ENCODE measurements around the gene CACNA2D2. TPM values are rescaled to one million over a fixed set of nuclear protein-coding genes. Genes with fewer than 3 reads are reported as not detected.
A peak's percentile ranks its signal among the peaks of the same experiment; 100 is the strongest.

The CACNA2D2 gene
- under 1 TPM; 0.60 to 0.62 TPM for total RNA-seq

DNA sequence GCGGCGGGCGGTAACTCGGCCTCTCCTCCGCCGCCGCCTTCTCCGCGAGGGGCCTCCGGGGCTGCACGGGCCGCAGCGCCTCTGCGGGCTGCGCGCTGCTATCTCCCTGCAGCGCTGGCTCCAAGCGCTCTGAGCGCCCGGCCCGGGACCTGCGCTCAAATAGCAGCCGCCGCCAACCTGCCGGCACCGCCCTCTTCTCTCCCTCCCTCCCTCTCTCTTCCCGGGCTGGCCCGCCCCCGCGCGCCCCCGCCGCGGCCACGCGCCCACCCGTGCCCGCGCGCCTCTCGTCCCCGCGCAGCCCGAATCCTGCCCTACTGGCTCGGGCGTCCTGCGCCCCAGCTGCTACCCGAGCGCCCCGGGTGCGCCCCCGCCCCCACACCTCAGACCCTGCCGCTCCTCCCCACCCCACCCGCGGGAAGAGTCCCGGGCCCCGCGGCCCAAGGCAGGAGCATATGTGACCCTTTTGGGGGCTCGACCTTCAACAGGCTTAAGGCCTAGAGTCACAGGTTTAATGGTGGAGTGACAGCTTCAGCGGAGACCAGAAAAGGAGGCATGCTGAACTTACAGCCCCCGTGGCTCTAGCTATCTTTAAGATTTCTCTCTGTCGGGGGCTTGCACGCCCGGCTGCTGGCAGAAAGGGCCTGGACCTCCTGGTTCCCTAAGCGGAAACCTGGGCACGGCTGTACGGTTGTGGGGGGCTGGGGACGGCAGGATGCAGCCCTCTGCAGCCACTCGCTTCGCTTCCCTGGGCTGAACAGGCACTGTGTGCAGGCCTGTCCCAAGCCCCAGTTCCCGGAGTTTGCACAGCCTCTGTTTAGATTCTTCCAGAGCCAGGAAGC lies at the start of gene CACNA2D2:
CACNA2D2 (minus strand) TSS at position 131 of the 839 bp plus-strand sequence. CDS start 211 bp downstream, outside the sequence.
- peak; percentile 58 for DNase-seq
- Mint-ChIP-seq H3K36me3 (ENCODE audit: low read depth) (no peaks in the 10 kb centered on the region), H3K4me1 (no peaks in the 10 kb centered on the region), H3K4me3 (peak within 1 kb of the TSS; percentile 41), H3K9me3 (no peaks in the 10 kb centered on the region), H3K27me3 (peaks cover 43% of the 10 kb centered on the region), H3K27ac (no peak within 1 kb of the TSS)
- POLR2A ChIA-PET: no interaction called here
- CTCF ChIA-PET: no interaction called here

GRCh38 chr3:50552598-50552997 lies 49.2 kb upstream of the CACNA2D2 start:
- Mint-ChIP-seq H3K4me3 (no peak overlapping the region), H3K4me1 (peaks cover 9% of the 10 kb centered on the region), H3K9me3 (no peaks in the 10 kb centered on the region), H3K27me3 (no peaks in the 10 kb centered on the region), H3K36me3 (ENCODE audit: low read depth) (no peaks in the 10 kb centered on the region), H3K27ac (peak overlapping the region; percentile 7)
- no peak for DNase-seq
- POLR2A ChIA-PET: no interaction called here
- CTCF ChIA-PET: interaction anchor here (1.0 to 1.8 kb wide), 2 partner anchors 10 to 11 kb away, joined by 3 to 4 read pairs; no protein-coding TSS in a partner anchor

DNA sequence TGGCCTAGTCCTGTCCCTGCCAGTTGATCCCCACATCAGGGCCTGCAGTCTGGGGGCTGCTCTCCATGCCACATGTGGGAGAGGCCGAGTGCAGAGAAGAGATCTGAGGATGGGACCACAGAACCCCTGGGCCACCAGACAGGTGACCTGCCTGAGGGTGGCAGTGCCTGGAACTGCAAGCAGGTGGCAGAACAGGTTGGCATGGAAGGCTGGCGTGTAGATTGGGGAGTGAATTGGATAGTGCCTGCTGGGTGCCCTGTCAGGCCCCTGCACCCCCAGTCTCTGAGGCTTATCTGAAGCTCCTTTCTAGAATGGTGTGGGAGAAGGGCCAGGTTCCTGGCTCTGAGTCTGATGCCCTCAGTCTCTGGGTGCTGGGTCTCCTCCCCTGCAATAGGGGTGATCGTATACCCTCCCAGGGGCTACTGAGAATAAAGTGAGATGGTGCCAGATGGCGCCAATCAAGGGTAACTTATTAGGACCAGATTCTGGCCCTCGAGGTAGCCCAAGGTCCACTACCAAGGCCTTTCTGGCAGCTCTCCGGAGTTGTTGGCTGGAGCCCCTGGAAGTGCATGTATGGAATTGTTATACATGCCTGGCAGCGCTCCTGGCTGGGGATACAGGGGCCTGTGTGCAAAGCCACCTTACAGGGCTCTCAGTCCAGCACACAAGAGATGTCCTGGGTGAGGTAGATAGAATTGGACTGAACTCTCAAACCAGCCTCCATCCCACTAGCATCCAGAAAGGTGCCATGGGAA lies 48.4 kb upstream of the CACNA2D2 start:
- peaks cover 9% of the 10 kb centered on the region for H3K4me1 Mint-ChIP-seq
- H3K27ac Mint-ChIP-seq: no peak overlapping the region
- H3K4me3 Mint-ChIP-seq: no peak overlapping the region
- H3K9me3 Mint-ChIP-seq: no peaks in the 10 kb centered on the region
- H3K27me3 Mint-ChIP-seq: no peaks in the 10 kb centered on the region
- CTCF ChIA-PET: interaction anchor here (1.4 to 2.3 kb wide), 4 partner anchors 10 to 203 kb away, joined by 4 to 10 read pairs (median 6); partner anchors contain the start of gene C3orf18
- POLR2A ChIA-PET: no interaction called here
- H3K36me3 Mint-ChIP-seq (ENCODE audit: low read depth): no peaks in the 10 kb centered on the region
- no peak for DNase-seq

- Mint-ChIP-seq H3K36me3 (ENCODE audit: low read depth) (no peaks in the 10 kb centered on the region), H3K9me3 (no peaks in the 10 kb centered on the region), H3K27ac (no peak overlapping the region), H3K27me3 (no peaks in the 10 kb centered on the region), H3K4me1 (peaks cover 9% of the 10 kb centered on the region), H3K4me3 (no peak overlapping the region)
- CTCF ChIA-PET: interaction anchor here (0.7 to 2.3 kb wide), 5 partner anchors 9 to 202 kb away, joined by 3 to 10 read pairs (median 4); partner anchors contain the start of gene C3orf18
- POLR2A ChIA-PET: no interaction called here
- DNase-seq: no peak
Observed at GRCh38 chr3:50551054-50551659, 47.7 kb upstream of the CACNA2D2 start.

DNA sequence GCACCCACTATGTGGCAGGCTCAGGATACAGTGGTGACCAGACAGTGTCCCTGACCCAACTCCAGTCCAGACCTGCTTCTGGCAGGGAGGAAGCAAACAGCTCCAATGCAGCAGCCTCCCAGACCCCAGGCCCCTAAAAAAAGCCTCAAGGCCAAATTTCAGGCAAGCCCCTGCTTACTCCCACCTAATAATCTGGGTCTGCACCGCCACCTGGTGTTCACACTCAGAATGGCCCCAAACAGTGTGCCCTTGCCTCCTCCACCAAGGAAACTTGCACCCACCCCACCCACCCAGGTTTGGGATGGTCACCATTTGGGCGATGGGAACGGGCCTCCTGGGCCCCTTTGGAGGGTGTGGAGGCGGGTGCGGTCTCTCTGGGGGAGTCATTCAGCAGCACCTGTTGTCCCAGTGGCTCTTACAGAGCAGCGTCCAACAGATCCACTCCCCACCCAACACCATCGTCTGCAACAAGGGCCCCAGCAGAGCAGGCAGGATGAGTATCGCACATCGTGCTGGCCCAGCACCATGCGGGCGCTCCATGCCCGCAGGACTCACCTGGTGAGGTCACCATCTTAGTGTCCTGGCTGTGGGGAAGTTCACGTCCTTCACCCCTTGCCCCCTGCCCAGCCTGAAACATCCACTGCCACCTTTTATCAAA lies 46.8 kb upstream of the CACNA2D2 start:
- no peaks in the 10 kb centered on the region for H3K36me3 Mint-ChIP-seq (ENCODE audit: low read depth)
- no peak overlapping the region for H3K27ac Mint-ChIP-seq
- DNase-seq: peak; percentile 75
- no peak overlapping the region for H3K4me3 Mint-ChIP-seq
- H3K9me3 Mint-ChIP-seq: no peaks in the 10 kb centered on the region
- CTCF ChIA-PET: interaction anchor here (1.1 to 2.3 kb wide), 7 partner anchors 10 to 201 kb away, joined by 3 to 10 read pairs (median 4); partner anchors contain the start of gene C3orf18
- POLR2A ChIA-PET: no interaction called here
- no peaks in the 10 kb centered on the region for H3K27me3 Mint-ChIP-seq
- H3K4me1 Mint-ChIP-seq: peaks cover 9% of the 10 kb centered on the region

DNA sequence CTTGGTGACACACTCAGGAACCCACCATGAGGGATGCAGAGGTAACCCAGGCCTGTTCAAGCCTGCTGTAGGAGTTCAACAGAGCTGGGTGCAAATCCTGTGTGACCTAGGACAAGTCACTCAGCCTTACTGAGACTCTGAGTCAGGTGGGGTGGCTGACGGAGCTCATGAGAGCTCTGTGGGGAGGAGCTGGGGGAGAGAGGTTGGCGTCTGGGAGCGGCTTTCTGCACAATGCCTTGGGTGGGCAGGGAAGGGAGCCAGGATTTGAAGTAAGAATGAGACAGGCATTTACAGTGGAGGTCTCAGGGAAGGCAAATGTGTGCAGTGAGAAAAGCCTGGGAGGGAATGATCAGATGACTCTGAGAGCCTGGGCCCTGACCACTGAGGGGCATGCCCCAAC lies 45.8 kb upstream of the CACNA2D2 start:
- Mint-ChIP-seq H3K4me3 (no peak overlapping the region), H3K9me3 (no peaks in the 10 kb centered on the region), H3K27ac (no peak overlapping the region), H3K27me3 (no peaks in the 10 kb centered on the region), H3K4me1 (peaks cover under 1% of the 10 kb centered on the region), H3K36me3 (ENCODE audit: low read depth) (no peaks in the 10 kb centered on the region)
- POLR2A ChIA-PET: no interaction called here
- no peak for DNase-seq
- CTCF ChIA-PET: interaction anchor here (1.1 to 2.3 kb wide), 7 partner anchors 9 to 110 kb away, joined by 3 to 10 read pairs (median 4); partner anchors contain the start of gene C3orf18

GRCh38 chr3:50545781-50546180 lies 42.3 kb upstream of the CACNA2D2 start:
- Mint-ChIP-seq H3K36me3 (ENCODE audit: low read depth) (no peaks in the 10 kb centered on the region), H3K4me1 (no peaks in the 10 kb centered on the region), H3K27ac (no peak overlapping the region), H3K27me3 (peaks cover 6% of the 10 kb centered on the region), H3K4me3 (no peak overlapping the region), H3K9me3 (no peaks in the 10 kb centered on the region)
- ChIA-PET POLR2A (no interaction called here), CTCF (no interaction called here)
- DNase-seq: no peak

DNA sequence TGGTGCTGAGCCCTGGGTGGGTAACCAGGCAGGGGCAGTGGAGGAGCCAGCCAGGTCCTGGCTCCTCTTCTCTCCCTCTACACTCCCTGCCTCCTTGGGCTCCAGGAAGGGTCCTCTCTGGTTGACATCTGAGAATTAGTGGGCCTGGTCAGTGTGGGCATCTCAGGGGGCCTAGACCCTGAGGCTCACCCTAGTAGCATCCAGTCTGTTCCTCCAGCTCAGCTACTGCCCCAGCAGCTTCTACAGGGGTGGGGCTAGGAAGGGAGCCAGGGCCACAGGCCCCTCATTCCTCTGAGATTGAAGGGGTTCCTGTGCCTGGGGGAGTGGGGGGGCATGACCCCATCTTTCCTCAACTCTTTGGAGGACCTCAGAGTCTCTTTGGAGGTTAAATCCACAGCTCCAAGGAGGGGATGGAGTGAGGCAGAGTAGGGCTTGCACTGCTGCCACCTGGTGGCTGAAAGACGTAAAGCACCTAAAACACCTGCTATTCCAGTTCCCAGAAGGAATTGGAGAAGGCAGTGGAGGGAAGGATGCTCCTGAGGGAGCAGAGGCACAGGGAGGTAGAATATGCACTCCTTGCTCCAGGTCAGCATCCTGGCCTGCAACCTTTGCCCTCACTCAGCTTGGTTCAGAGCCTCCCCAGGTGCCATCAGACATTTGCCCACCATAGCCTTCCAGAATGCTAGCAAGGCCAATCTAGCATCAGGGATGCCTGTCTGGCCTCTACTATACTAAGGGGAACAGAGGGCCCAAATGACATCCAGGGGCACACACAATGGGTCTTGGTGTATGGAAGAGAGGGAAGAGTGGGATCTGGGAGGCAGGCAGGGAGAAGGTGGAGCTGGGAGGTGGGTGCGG lies 39.0 kb upstream of the CACNA2D2 start:
- ChIA-PET CTCF (interaction anchor here (0.6 to 2.4 kb wide), 25 partner anchors 9 to 1161 kb away, joined by 3 to 20 read pairs (median 4); partner anchors contain the start of genes C3orf18 and HEMK1), POLR2A (no interaction called here)
- Mint-ChIP-seq H3K9me3 (no peaks in the 10 kb centered on the region), H3K27me3 (peaks cover 16% of the 10 kb centered on the region), H3K27ac (no peak overlapping the region), H3K4me1 (no peaks in the 10 kb centered on the region), H3K4me3 (no peak overlapping the region), H3K36me3 (ENCODE audit: low read depth) (no peaks in the 10 kb centered on the region)
- peak; percentile 64 for DNase-seq

DNA sequence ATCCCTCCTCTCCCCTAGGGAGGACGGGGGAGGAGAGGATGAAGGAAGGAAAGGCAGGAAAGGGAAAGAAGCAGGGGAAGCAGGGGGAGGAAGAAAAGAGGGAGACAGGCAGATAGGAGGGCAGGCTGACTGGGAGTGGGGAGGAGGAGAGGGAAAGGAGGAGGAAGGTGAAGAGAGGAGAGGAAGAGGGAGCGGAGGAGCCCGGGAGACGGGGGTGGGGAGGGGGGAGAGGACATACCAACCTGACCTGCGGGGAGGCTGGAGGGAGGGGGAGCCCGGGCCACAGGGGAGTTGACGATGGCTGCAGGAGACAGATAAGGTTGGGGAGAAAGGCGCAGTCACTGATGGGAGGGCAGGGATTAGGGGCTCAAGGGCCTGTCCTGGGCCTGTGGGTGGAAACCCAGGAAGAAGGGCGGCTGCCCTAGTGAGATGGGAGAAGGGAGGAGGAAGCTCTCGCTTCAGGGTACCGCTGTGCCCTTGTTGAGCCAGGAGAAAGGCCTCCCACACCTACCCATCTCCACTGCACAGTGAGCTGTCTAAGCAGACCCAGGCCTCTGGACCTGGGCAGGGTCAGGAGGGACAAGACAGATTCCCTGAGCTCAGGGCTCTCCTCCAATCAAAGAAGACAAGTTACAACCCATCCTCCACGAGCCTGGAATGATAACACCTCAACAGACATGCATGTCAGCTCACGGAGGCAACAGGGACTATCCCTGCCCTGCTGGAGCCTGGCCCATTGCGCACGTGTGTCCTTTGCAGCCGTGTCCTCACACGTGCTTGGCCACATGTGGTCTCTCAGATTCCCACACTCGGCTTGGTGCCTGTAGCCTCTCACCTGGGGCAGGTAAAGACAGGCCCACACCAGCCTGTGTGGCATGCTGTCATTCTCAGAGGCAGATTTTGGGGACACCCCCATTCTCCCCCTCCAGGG lies 36.2 kb upstream of the CACNA2D2 start:
- ChIA-PET CTCF (interaction anchor here (1.5 kb wide), 1 partner anchor 10 kb away, joined by 7 read pairs; no protein-coding TSS in a partner anchor), POLR2A (no interaction called here)
- no peak for DNase-seq
- no peaks in the 10 kb centered on the region for H3K4me1 Mint-ChIP-seq
- peaks cover 16% of the 10 kb centered on the region for H3K27me3 Mint-ChIP-seq
- H3K27ac Mint-ChIP-seq: no peak overlapping the region
- no peaks in the 10 kb centered on the region for H3K36me3 Mint-ChIP-seq (ENCODE audit: low read depth)
- H3K9me3 Mint-ChIP-seq: no peaks in the 10 kb centered on the region
- no peak overlapping the region for H3K4me3 Mint-ChIP-seq

DNA sequence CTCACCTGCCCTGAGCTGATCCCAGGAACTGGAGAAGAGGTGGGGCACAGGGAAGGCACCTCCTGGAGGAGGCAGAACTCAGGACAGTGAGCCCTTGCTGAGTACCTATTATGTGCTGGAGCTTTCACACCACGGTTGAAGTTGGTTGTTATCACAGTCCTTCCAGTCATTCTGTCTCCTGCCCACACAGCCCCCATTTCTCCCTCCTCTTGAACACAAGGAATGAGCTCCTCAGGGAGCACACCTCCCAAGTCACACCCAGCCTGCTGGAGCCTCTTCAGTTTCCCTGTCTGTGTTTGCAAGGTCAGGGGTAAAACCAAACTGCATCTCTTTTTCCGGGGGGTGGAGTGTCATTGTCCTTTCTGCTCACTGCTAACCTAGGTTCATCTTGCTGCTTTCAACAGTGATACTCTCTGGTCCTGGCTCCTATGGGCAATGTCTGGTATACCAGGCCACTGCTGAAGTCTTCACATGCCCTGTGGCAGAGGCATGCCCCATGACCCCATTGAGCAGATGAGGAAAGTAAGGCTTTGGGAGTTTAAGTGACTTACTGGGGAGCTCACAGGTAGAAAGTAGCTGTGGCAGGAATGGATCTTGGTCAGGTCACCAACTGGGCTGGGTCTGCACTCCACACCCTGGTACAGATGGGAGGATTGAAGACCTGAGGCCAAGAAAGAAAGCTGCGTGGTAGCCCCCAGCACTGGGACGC lies 34.1 kb upstream of the CACNA2D2 start:
- POLR2A ChIA-PET: no interaction called here

More for the DNA sequence above, 34.1 kb upstream of the CACNA2D2 start:
- Mint-ChIP-seq H3K36me3 (ENCODE audit: low read depth) (no peaks in the 10 kb centered on the region), H3K27ac (no peak overlapping the region), H3K4me1 (no peaks in the 10 kb centered on the region), H3K4me3 (no peak overlapping the region), H3K9me3 (no peaks in the 10 kb centered on the region), H3K27me3 (peaks cover 18% of the 10 kb centered on the region)
- CTCF ChIA-PET: interaction anchor here (1.0 to 2.2 kb wide), 3 partner anchors 12 to 100 kb away, joined by 3 to 5 read pairs (median 4); no protein-coding TSS in a partner anchor
- no peak for DNase-seq

Data from activated CD4-positive, alpha-beta T cell treated with anti-CD3 and anti-CD28 coated beads, Interleukin-2, amount 10 ng/mL, durations not matched to agents 7 days and 5 days (primary cell).